GM20000 (cell line): Measurements from ENCODE around the gene TCN1.
"Not testable (repeated sequence)": the region's sequence is repeated elsewhere in the genome, so short reads cannot be mapped to it uniquely, and the experiment has no call there.

Source experiments
- DNase-seq: peaks from one replicate; pipeline ENCODE4 v3.0.0; 2012; ENCODE audit warnings: low spot score
- CTCF ChIP-seq: IDR thresholded peaks from 2 replicates; pipeline ENCODE4 v1.5.1; 2012; ENCODE audit warnings: mild to moderate bottlenecking, control low read depth; ENCODE audit errors: extremely low read depth, missing control alignments

The TCN1 gene

GRCh38 chr11:59859673-59860072 is 6.6 kb downstream of the TCN1 start:
- no peak for DNase-seq
- TF ChIP-seq CTCF = no peak

GRCh38 chr11:59857439-59858434 is 8.6 kb downstream of the TCN1 start:
- TF ChIP-seq CTCF = no peak
- DNase-seq = no peak

DNA sequence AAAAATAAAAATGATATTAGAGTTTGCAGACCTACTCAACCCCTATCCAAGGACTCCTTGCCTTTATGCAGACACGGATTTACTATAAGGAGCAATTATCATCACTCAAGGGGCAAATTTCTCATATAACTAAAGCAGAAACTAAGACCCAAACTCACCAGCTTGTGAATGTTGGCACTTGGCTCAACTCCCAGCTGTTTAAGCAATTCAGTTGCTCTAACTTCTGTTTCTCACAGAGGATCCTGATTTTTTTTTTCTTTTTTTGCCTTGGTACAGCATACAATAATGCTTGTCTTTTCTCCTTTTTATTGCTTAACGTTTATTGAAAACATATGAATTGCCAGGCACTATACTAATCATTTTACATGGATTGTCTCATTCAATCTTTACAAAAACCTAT is 11.4 kb downstream of the TCN1 start:
- TF ChIP-seq CTCF = no peak

DNA sequence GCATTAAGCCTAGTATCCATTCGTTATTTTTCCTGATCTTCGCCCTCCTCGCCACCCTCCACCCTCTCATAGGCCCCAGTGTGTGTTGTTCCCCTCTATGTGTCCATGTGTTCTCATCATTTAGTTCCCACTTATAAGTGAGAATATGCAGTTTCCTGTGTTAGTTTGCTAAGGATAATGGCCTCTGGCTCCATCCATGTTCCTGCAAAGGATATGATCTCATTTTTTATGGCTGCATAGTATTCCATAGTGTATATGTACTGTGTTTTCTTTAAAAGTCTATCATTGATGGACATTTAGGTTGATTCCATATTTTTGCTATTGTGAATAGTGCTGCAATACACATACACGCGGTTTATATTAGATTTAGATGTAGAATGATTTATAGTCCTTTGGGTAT is 14.9 kb downstream of the TCN1 start:
- DNase-seq = not testable (repeated sequence)

More for the DNA sequence above, 11.4 kb downstream of the TCN1 start:
- no peak for DNase-seq

- not testable (repeated sequence) for DNase-seq
Measured at GRCh38 chr11:59849551-59849950, 16.7 kb downstream of the TCN1 start.

- TF ChIP-seq CTCF = no peak
- DNase-seq = no peak
Measured at GRCh38 chr11:59849129-59849528, 17.2 kb downstream of the TCN1 start.

- not testable (repeated sequence) for DNase-seq
Measured at GRCh38 chr11:59848439-59848838, 17.8 kb downstream of the TCN1 start.

GRCh38 chr11:59847626-59848025 is 18.7 kb downstream of the TCN1 start:
- no peak for DNase-seq
- no peak for TF ChIP-seq CTCF

DNA sequence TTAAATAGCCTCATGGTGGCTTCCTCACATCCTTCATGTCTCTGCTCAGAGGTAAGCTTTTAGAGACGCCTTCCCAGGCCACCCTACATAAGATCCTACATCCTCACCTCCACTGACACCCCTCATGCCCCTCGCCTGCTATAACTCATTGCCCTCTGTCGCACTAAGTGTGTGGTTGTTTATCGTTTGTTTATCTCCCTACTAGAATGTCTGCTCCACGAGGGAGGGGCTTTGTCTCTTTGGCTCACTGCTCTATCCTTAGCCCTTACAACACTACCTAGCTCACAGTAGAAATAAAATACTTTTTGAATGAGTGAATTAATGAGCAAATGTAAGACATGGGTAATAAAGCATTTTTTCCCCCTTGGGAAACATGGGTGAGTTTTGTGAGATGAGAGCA is 19.7 kb downstream of the TCN1 start:
- no peak for DNase-seq
- no peak for TF ChIP-seq CTCF
